Nephron progenitor cell (in vitro differentiated cells): Measurements from ENCODE around the gene TMEM59L.
A peak's percentile ranks its signal among the peaks of the same experiment; 100 is the strongest.

ENCODE experiments used
- DNase-seq: peaks from one replicate; pipeline ENCODE4 v3.0.0; 2021
- H3K27ac Mint-ChIP-seq: 2 replicates; pipeline ENCODE4 v1.8.0; 2021; ENCODE audit warnings: mild to moderate bottlenecking, moderate library complexity, mixed read lengths
- H3K27me3 Mint-ChIP-seq: 2 replicates; pipeline ENCODE4 v1.8.0; 2021; ENCODE audit warnings: mild to moderate bottlenecking, low read depth, mixed read lengths; ENCODE audit not compliant: poor library complexity
- H3K36me3 Mint-ChIP-seq: 2 replicates; pipeline ENCODE4 v1.8.0; 2021; ENCODE audit warnings: low read depth, mixed read lengths
- H3K4me1 Mint-ChIP-seq: 2 replicates; pipeline ENCODE4 v1.8.0; 2021; ENCODE audit warnings: mixed read lengths
- H3K4me3 Mint-ChIP-seq: 2 replicates; pipeline ENCODE4 v1.8.0; 2021; ENCODE audit warnings: mild to moderate bottlenecking, moderate library complexity, mixed read lengths
- H3K9me3 Mint-ChIP-seq: 2 replicates; pipeline ENCODE4 v1.8.0; 2021; ENCODE audit warnings: mild to moderate bottlenecking, moderate library complexity, mixed read lengths
- CTCF ChIP-seq: fragments of 200-600 bp; sonication (generic); IDR thresholded peaks from 2 replicates; pipeline ENCODE4 v1.5.0; 2021; ENCODE audit warnings: antibody characterized with exemption

The TMEM59L gene

GRCh38 chr19:18660939-18661670 is 48.4 kb downstream of the TMEM59L start:
- DNase-seq: no peak
- no peaks in the 10 kb centered on the region for H3K36me3 Mint-ChIP-seq
- H3K27ac Mint-ChIP-seq: no peak overlapping the region
- peak overlapping the region; percentile 16 for H3K4me3 Mint-ChIP-seq
- H3K9me3 Mint-ChIP-seq: no peaks in the 10 kb centered on the region
- H3K4me1 Mint-ChIP-seq: peaks cover 72% of the 10 kb centered on the region
- H3K27me3 Mint-ChIP-seq: peaks cover 9% of the 10 kb centered on the region
- TF ChIP-seq CTCF: no peak

GRCh38 chr19:18662972-18663732 is 50.5 kb downstream of the TMEM59L start:
- no peaks in the 10 kb centered on the region for H3K9me3 Mint-ChIP-seq
- peaks cover 5% of the 10 kb centered on the region for H3K36me3 Mint-ChIP-seq
- H3K4me3 Mint-ChIP-seq: no peak overlapping the region
- peaks cover 5% of the 10 kb centered on the region for H3K27me3 Mint-ChIP-seq
- TF ChIP-seq CTCF: no peak
- DNase-seq: peak; percentile 42
- no peak overlapping the region for H3K27ac Mint-ChIP-seq
- H3K4me1 Mint-ChIP-seq: peaks cover 56% of the 10 kb centered on the region

GRCh38 chr19:18663940-18664530 is 51.4 kb downstream of the TMEM59L start:
- Mint-ChIP-seq H3K27me3 (peaks cover 3% of the 10 kb centered on the region), H3K27ac (no peak overlapping the region), H3K4me3 (no peak overlapping the region), H3K9me3 (no peaks in the 10 kb centered on the region), H3K36me3 (peaks cover 5% of the 10 kb centered on the region), H3K4me1 (peaks cover 47% of the 10 kb centered on the region)
- DNase-seq: no peak
- no peak for TF ChIP-seq CTCF

GRCh38 chr19:18665771-18666202 is 53.1 kb downstream of the TMEM59L start:
- DNase-seq: no peak
- H3K4me1 Mint-ChIP-seq: peaks cover 49% of the 10 kb centered on the region
- no peaks in the 10 kb centered on the region for H3K27me3 Mint-ChIP-seq
- no peak overlapping the region for H3K4me3 Mint-ChIP-seq
- TF ChIP-seq CTCF: no peak
- H3K27ac Mint-ChIP-seq: no peak overlapping the region
- H3K36me3 Mint-ChIP-seq: peaks cover 15% of the 10 kb centered on the region
- no peaks in the 10 kb centered on the region for H3K9me3 Mint-ChIP-seq

- no peak for DNase-seq
- TF ChIP-seq CTCF: no peak
- Mint-ChIP-seq H3K4me3 (no peak overlapping the region), H3K9me3 (no peaks in the 10 kb centered on the region), H3K27ac (no peak overlapping the region), H3K36me3 (peaks cover 15% of the 10 kb centered on the region), H3K4me1 (peaks cover 47% of the 10 kb centered on the region), H3K27me3 (no peaks in the 10 kb centered on the region)
Measured at GRCh38 chr19:18666317-18666716, 53.6 kb downstream of the TMEM59L start.
